NOMO-1 treated with dmso at 0.1 percent for 144 hours (cell line): Measurements from ENCODE around the gene RPS28.

Source experiments
- DNase-seq: peaks from one replicate; lab custom pipeline; 2025; ENCODE audit not compliant: unreplicated experiment; lab: John Stamatoyannopoulos, UW

The RPS28 gene

GRCh38 chr19:8319807-8320520 is 1.3 kb upstream of the RPS28 start:
- no peak for DNase-seq

GRCh38 chr19:8320564-8321066 is 681 bp upstream of the RPS28 start:
- DNase-seq = no peak

GRCh38 chr19:8321986-8322637 is 816 bp downstream of the RPS28 start:
- DNase-seq = no peak

- DNase-seq = no peak
Observed at GRCh38 chr19:8322638-8322997, 1.3 kb downstream of the RPS28 start.

GRCh38 chr19:8323781-8324185 is 2.5 kb downstream of the RPS28 start:
- DNase-seq = no peak

- no peak for DNase-seq
Observed at GRCh38 chr19:8324186-8325050, 3.1 kb downstream of the RPS28 start.

GRCh38 chr19:8325454-8325853 is 4.2 kb downstream of the RPS28 start:
- no peak for DNase-seq

- no peak for DNase-seq
Observed at GRCh38 chr19:8329996-8330395, 8.7 kb downstream of the RPS28 start.

- no peak for DNase-seq
Observed at GRCh38 chr19:8331263-8331845, 10.1 kb downstream of the RPS28 start.

- no peak for DNase-seq
Observed at GRCh38 chr19:8332976-8333766, 11.9 kb downstream of the RPS28 start.

- DNase-seq = no peak
Observed at GRCh38 chr19:8333767-8334457, 12.6 kb downstream of the RPS28 start.

GRCh38 chr19:8334458-8335342 is 13.4 kb downstream of the RPS28 start:
- DNase-seq = no peak

GRCh38 chr19:8335343-8336071 is 14.2 kb downstream of the RPS28 start:
- no peak for DNase-seq

- no peak for DNase-seq
Observed at GRCh38 chr19:8336072-8336569, 14.8 kb downstream of the RPS28 start.

GRCh38 chr19:8336660-8337059 is 15.4 kb downstream of the RPS28 start:
- DNase-seq = no peak

GRCh38 chr19:8337728-8338127 is 16.4 kb downstream of the RPS28 start:
- DNase-seq = no peak

- DNase-seq = no peak
Observed at GRCh38 chr19:8338835-8339234, 17.5 kb downstream of the RPS28 start.
